Gastrocnemius medialis (tissue), 4 donors: ENCODE data around the gene NR3C2. TPM values are rescaled to one million over a fixed set of nuclear protein-coding genes. Genes with fewer than 3 reads are reported as not detected.

Experiments used
- ATAC-seq, 2 donors: fragments of 150-250 bp; one replicate each; pipeline ENCODE4 v1.9.1; 2016
- DNase-seq, 2 donors: peaks; one replicate each; pipeline ENCODE4 v3.0.0-alpha.2; 2019
- H3K27ac ChIP-seq, 4 donors: fragments of 200-600 bp; sonication (generic); 1 replicate in 1 of 4; 2 replicates in 3 of 4; pipeline ENCODE4 v1.5.1; 2016 to 2018; ENCODE audit warnings: mild to moderate bottlenecking in 2 of 4, moderate library complexity in 1 of 4
- H3K27me3 ChIP-seq, 3 donors: fragments of 200-600 bp; sonication (generic) in 2 of 3; 1 replicate in 1 of 3; 2 replicates in 2 of 3; pipeline versions ENCODE4 v1.5.1 to v1.6.0; 2016 to 2019; ENCODE audit warnings: mild to moderate bottlenecking in 1 of 3, moderate library complexity in 1 of 3
- H3K36me3 ChIP-seq, 2 donors: fragments of 200-600 bp; sonication (generic) in 1 of 2; one replicate each; pipeline ENCODE4 v1.5.1; 2017 to 2018
- H3K4me1 ChIP-seq, 2 donors: fragments of 200-600 bp; sonication (generic) in 1 of 2; one replicate each; pipeline ENCODE4 v1.5.1; 2016 to 2017; ENCODE audit warnings: mild to moderate bottlenecking in 2 of 2
- H3K4me3 ChIP-seq, 4 donors: fragments of 200-600 bp; sonication (generic) in 3 of 4; 1 replicate in 1 of 4; 2 replicates in 3 of 4; pipeline ENCODE4 v1.5.1; 2016 to 2019; ENCODE audit warnings: mild to moderate bottlenecking in 2 of 4
- H3K9me3 ChIP-seq, 3 donors: fragments of 200-600 bp; sonication (generic) in 2 of 3; 1 replicate in 1 of 3; 2 replicates in 2 of 3; pipeline ENCODE4 v1.5.1; 2016 to 2019
- POLR2A ChIP-seq, 2 donors: fragments of 450-650 bp; IDR thresholded peaks; one replicate each; pipeline ENCODE4 v1.6.1; 2017; ENCODE audit warnings: antibody characterized with exemption in 2 of 2, mild to moderate bottlenecking in 2 of 2, moderate library complexity in 2 of 2
- in situ Hi-C, 4 donors: fragments of 200-750 bp; cut with MboI; loops; one replicate each; pipeline versions ENCODE4 v1.15.0 to v1.8.0; 2017; ENCODE audit warnings: low sequenced_read_pairs in 4 of 4
- intact Hi-C: fragments of 100-400 bp; cut with DNase I; formaldehyde crosslinking; loops from one replicate; pipeline ENCODE4 v1.15.1; 2023; ENCODE audit warnings: low total_unique reads
- total RNA-seq, 4 donors: library from RNA; depleted of rRNA; stranded (reverse); fragments of >200 nt; gene quantifications; one replicate each; pipeline versions ENCODE4 v1.1.0 to v1.2.3, GENCODE V29; 2016
- TF ChIP-seq, protein P1 (sequence below), 5 experiments: fragments of 450-650 bp in 3 of 5; fragments of 200-600 bp in 2 of 5; sonication (generic) in 2 of 5; IDR thresholded peaks in 4 of 5; conservative IDR thresholded peaks in 1 of 5; 1 replicate in 4 of 5; 2 replicates in 1 of 5; pipeline ENCODE4 v1.5.1; 2016 to 2019; ENCODE audit warnings: antibody characterized with exemption in 5 of 5, mild to moderate bottlenecking in 3 of 5, moderate library complexity in 3 of 5

The NR3C2 gene
- total RNA-seq, 4 donors from 2014 or later = 5.6 to 10.4 (median 8.1) TPM

DNA sequence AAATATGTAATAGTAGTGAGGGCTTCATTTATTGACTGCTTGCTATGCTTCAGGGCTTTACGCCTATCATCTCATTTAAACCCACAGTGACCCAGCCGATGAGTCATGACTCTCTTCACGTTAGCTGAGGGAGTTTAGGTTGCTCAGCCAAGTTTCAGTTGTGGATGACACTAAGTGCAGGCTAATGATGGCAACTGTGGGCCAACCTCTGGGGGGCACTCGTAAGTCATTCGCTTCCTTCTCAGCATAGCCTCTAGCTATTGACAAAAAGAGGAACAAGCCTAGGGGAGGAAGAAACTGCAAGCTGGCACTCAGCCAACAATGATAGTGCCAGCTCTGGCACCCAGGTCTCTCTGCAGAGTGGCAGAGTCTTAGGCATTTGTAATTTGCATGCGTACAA is 385.3 kb downstream of the NR3C2 start:
- TF ChIP-seq, protein P1, sequence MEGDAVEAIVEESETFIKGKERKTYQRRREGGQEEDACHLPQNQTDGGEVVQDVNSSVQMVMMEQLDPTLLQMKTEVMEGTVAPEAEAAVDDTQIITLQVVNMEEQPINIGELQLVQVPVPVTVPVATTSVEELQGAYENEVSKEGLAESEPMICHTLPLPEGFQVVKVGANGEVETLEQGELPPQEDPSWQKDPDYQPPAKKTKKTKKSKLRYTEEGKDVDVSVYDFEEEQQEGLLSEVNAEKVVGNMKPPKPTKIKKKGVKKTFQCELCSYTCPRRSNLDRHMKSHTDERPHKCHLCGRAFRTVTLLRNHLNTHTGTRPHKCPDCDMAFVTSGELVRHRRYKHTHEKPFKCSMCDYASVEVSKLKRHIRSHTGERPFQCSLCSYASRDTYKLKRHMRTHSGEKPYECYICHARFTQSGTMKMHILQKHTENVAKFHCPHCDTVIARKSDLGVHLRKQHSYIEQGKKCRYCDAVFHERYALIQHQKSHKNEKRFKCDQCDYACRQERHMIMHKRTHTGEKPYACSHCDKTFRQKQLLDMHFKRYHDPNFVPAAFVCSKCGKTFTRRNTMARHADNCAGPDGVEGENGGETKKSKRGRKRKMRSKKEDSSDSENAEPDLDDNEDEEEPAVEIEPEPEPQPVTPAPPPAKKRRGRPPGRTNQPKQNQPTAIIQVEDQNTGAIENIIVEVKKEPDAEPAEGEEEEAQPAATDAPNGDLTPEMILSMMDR (IDR thresholded peaks at IDR 0.05 in 4 of 5, conservative IDR thresholded peaks at IDR 0.05 in 1 of 5) = no peak
- no peak for TF ChIP-seq POLR2A (IDR thresholded peaks at IDR 0.05)
- ATAC-seq (peak in 1 of 2 donors; percentile 42), DNase-seq (peak in 1 of 2 donors; percentile 74)
- in situ Hi-C loops = loop anchor here in 1 of 4 donors (10.0 kb wide), 1 partner anchor 72 kb away; no protein-coding TSS in a partner anchor
- H3K36me3 ChIP-seq = no peaks in the 10 kb centered on the region
- no peak overlapping the region for H3K4me3 ChIP-seq
- no peaks in the 10 kb centered on the region for H3K9me3 ChIP-seq
- peak overlapping the region; percentile 64 to 84 (median 79) for H3K27ac ChIP-seq
- H3K27me3 ChIP-seq = no peaks in the 10 kb centered on the region
- intact Hi-C loops = loop anchor here (5.0 to 10.0 kb wide), 3 partner anchors 35 to 388 kb away; partner anchors contain the start of gene NR3C2
- H3K4me1 ChIP-seq = peaks cover 89 to 90% of the 10 kb centered on the region in 2 donors

DNA sequence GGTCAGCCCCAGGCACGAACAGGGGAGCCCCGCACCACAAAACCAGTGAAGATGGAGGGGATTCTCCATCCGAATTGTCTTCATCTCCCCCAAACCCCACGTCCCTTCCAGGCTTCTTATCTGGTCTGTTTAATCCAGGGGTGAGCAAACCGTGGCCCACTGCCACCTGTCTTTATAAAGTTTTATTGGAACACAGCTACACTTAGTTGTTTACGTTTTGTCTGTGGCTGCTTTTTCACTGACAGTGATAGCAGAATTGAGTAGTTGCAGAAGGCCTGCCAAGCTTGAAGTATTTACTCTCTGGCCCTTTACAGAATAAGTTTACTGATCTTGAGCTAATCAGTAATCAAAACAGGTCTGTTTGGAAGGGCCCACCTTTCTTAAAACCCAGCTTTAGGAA is 386.4 kb downstream of the NR3C2 start:
- intact Hi-C loops = loop anchor here (5.0 to 10.0 kb wide), 3 partner anchors 34 to 389 kb away; partner anchors contain the start of gene NR3C2

DNA sequence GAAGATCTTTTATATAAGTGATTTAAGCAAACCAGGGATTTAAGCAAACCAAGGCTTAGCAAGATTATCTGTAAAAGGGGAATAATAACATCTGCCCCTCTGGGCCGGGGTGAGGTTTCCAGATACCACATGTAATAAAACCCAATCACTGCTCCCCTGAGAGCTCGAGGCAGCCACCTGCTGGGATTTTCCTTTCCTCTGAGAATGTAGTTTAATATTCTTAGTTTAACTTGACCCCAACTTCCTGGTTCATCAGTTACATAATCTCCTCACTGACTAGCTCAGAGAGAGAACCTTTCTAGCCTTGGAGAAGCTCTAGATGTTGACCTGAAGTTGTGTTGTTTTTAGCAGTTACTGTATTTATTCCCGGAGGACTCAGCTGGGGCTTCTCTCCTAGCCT is 387.9 kb downstream of the NR3C2 start:
- no peak overlapping the region for H3K4me3 ChIP-seq
- in situ Hi-C loops = loop anchor here in 2 of 4 donors (5.0 to 10.0 kb wide), 2 partner anchors 47 to 69 kb away; no protein-coding TSS in a partner anchor
- peak in 1 of 2 donors; percentile 40 for DNase-seq
- ATAC-seq = peak; percentile 38 to 47
- no peak for TF ChIP-seq POLR2A (IDR thresholded peaks at IDR 0.05)
- TF ChIP-seq, protein P1 (IDR thresholded peaks at IDR 0.05 in 4 of 5, conservative IDR thresholded peaks at IDR 0.05 in 1 of 5) = no peak
- H3K4me1 ChIP-seq = peaks cover 72 to 77% of the 10 kb centered on the region in 2 donors
- H3K27ac ChIP-seq = peak overlapping the region; percentile 66 to 89 (median 84)
- intact Hi-C loops = loop anchor here (1.0 to 10.0 kb wide), 3 partner anchors 49 to 391 kb away; partner anchors contain the start of gene NR3C2
- H3K9me3 ChIP-seq = no peaks in the 10 kb centered on the region
- H3K36me3 ChIP-seq = no peaks in the 10 kb centered on the region
- H3K27me3 ChIP-seq = no peaks in the 10 kb centered on the region

More for the DNA sequence above, 386.4 kb downstream of the NR3C2 start:
- TF ChIP-seq, protein P1 (IDR thresholded peaks at IDR 0.05 in 4 of 5, conservative IDR thresholded peaks at IDR 0.05 in 1 of 5) = no peak
- no peak for TF ChIP-seq POLR2A (IDR thresholded peaks at IDR 0.05)
- DNase-seq (no peak), ATAC-seq (no peak)
- in situ Hi-C loops = loop anchor here in 1 of 4 donors (10.0 kb wide), 1 partner anchor 71 kb away; no protein-coding TSS in a partner anchor
- peaks cover 87 to 89% of the 10 kb centered on the region in 2 donors for H3K4me1 ChIP-seq
- no peaks in the 10 kb centered on the region for H3K36me3 ChIP-seq
- H3K27me3 ChIP-seq = no peaks in the 10 kb centered on the region
- H3K9me3 ChIP-seq = no peaks in the 10 kb centered on the region
- no peak overlapping the region for H3K4me3 ChIP-seq
- H3K27ac ChIP-seq = peak overlapping the region in 3 of 4 donors; percentile 83 to 89 (median 84)

- peak; percentile 53 to 60 for DNase-seq
- TF ChIP-seq, protein P1 (IDR thresholded peaks at IDR 0.05 in 4 of 5, conservative IDR thresholded peaks at IDR 0.05 in 1 of 5) = no peak
- TF ChIP-seq POLR2A (IDR thresholded peaks at IDR 0.05) = no peak
- intact Hi-C loops = loop anchor here (1.0 to 10.0 kb wide), 3 partner anchors 48 to 391 kb away; partner anchors contain the start of gene NR3C2
- Histone ChIP-seq H3K4me3 (peak overlapping the region in 2 of 4 donors; percentile 18 to 28), H3K27ac (peak overlapping the region; percentile 66 to 89 (median 84)), H3K9me3 (no peaks in the 10 kb centered on the region), H3K27me3 (no peaks in the 10 kb centered on the region), H3K4me1 (peaks cover 65 to 77% of the 10 kb centered on the region in 2 donors), H3K36me3 (no peaks in the 10 kb centered on the region)
- ATAC-seq = peak; percentile 71 to 74
- in situ Hi-C loops = loop anchor here in 2 of 4 donors (5.0 to 10.0 kb wide), 2 partner anchors 46 to 69 kb away; no protein-coding TSS in a partner anchor
Observed at GRCh38 chr4:148053298-148054003, 388.8 kb downstream of the NR3C2 start.
